ENCODE results near the gene GPD1L.
"Not testable (repeated sequence)": the region's sequence is repeated elsewhere in the genome, so short reads cannot be mapped to it uniquely, and the experiment has no call there.

GPD1L gene

GRCh38 chr3:32180141-32180784 is 73.8 kb downstream of the GPD1L start:
- FAIRE-seq (no peak), DNase-seq (ENCODE audit: low spot score) (no peak)

GRCh38 chr3:32181365-32181764 is 74.9 kb downstream of the GPD1L start:
- DNase-seq (ENCODE audit: low spot score): no peak

GRCh38 chr3:32181796-32182195 is 75.4 kb downstream of the GPD1L start:
- FAIRE-seq: no peak

More at GRCh38 chr3:32181365-32181764, 74.9 kb downstream of the GPD1L start:
- FAIRE-seq: no peak

GRCh38 chr3:32184187-32184730 is 77.8 kb downstream of the GPD1L start:
- FAIRE-seq: no peak
- no peak for DNase-seq (ENCODE audit: low spot score)

More at GRCh38 chr3:32181796-32182195, 75.4 kb downstream of the GPD1L start:
- no peak for DNase-seq (ENCODE audit: low spot score)

- DNase-seq (ENCODE audit: low spot score) (no peak), FAIRE-seq (no peak)
These were observed 79.7 kb downstream of the GPD1L start for GRCh38 chr3:32186097-32186496.

- no peak for FAIRE-seq
- DNase-seq (ENCODE audit: low spot score): no peak
These were observed 80.5 kb downstream of the GPD1L start for GRCh38 chr3:32186876-32187275.

GRCh38 chr3:32189693-32190092 is 83.3 kb downstream of the GPD1L start:
- no peak for DNase-seq (ENCODE audit: low spot score)
- no peak for FAIRE-seq

GRCh38 chr3:32190556-32190955 is 84.1 kb downstream of the GPD1L start:
- not testable (repeated sequence) for DNase-seq (ENCODE audit: low spot score); FAIRE-seq

- FAIRE-seq (no peak), DNase-seq (ENCODE audit: low spot score) (no peak)
These were observed 86.7 kb downstream of the GPD1L start for GRCh38 chr3:32193101-32193500.

GRCh38 chr3:32194653-32195052 is 88.2 kb downstream of the GPD1L start:
- FAIRE-seq: no peak
- no peak for DNase-seq (ENCODE audit: low spot score)

GRCh38 chr3:32195995-32196540 is 89.6 kb downstream of the GPD1L start:
- FAIRE-seq (no peak), DNase-seq (ENCODE audit: low spot score) (no peak)

- no peak for DNase-seq (ENCODE audit: low spot score)
- no peak for FAIRE-seq
These were observed 91.6 kb downstream of the GPD1L start for GRCh38 chr3:32197991-32198390.

- FAIRE-seq: no peak
- no peak for DNase-seq (ENCODE audit: low spot score)
These were observed 92.3 kb downstream of the GPD1L start for GRCh38 chr3:32198714-32199113.

GRCh38 chr3:32200490-32200889 is 94.1 kb downstream of the GPD1L start:
- FAIRE-seq (no peak), DNase-seq (ENCODE audit: low spot score) (no peak)

GRCh38 chr3:32200992-32201758 is 94.8 kb downstream of the GPD1L start:
- no peak for DNase-seq (ENCODE audit: low spot score)
- no peak for FAIRE-seq

GRCh38 chr3:32202496-32202895 is 96.1 kb downstream of the GPD1L start:
- DNase-seq (ENCODE audit: low spot score) (no peak), FAIRE-seq (no peak)

- DNase-seq (ENCODE audit: low spot score) (no peak), FAIRE-seq (no peak)
These were observed 97.4 kb downstream of the GPD1L start for GRCh38 chr3:32203854-32204253.

- FAIRE-seq: no peak
- no peak for DNase-seq (ENCODE audit: low spot score)
These were observed 102.0 kb downstream of the GPD1L start for GRCh38 chr3:32208447-32208846.

- DNase-seq (ENCODE audit: low spot score) (no peak), FAIRE-seq (no peak)
These were observed 108.8 kb downstream of the GPD1L start for GRCh38 chr3:32215185-32215584.

GRCh38 chr3:32216172-32216783 is 109.9 kb downstream of the GPD1L start:
- DNase-seq (ENCODE audit: low spot score) (no peak), FAIRE-seq (no peak)

- FAIRE-seq (no peak), DNase-seq (ENCODE audit: low spot score) (no peak)
These were observed 110.9 kb downstream of the GPD1L start for GRCh38 chr3:32217339-32217738.
